Stomach (tissue), 4 donors: ENCODE data around the gene RAI2.

ENCODE experiments used
- POLR2A ChIP-seq, 4 donors: fragments of 450-650 bp; IDR thresholded peaks; one replicate each; pipeline ENCODE4 v1.6.1; 2016; ENCODE audit warnings: antibody characterized with exemption in 4 of 4, control low read depth in 2 of 4, mild to moderate bottlenecking in 1 of 4, moderate library complexity in 1 of 4
- POLR2AphosphoS5 ChIP-seq, 3 donors: sonication (generic); formaldehyde crosslinking; IDR thresholded peaks; one replicate each; pipeline ENCODE4 v1.6.1; 2016; ENCODE audit warnings: antibody characterized with exemption in 3 of 3
- TF ChIP-seq, protein P1 (sequence below), 7 experiments: fragments of 450-650 bp in 4 of 7; fragments of 200-600 bp in 3 of 7; sonication (generic) in 3 of 7; IDR thresholded peaks; one replicate each; pipeline ENCODE4 v1.5.1; 2016 to 2019; ENCODE audit warnings: antibody characterized with exemption in 7 of 7, control low read depth in 2 of 7, mild to moderate bottlenecking in 1 of 7

DNA sequence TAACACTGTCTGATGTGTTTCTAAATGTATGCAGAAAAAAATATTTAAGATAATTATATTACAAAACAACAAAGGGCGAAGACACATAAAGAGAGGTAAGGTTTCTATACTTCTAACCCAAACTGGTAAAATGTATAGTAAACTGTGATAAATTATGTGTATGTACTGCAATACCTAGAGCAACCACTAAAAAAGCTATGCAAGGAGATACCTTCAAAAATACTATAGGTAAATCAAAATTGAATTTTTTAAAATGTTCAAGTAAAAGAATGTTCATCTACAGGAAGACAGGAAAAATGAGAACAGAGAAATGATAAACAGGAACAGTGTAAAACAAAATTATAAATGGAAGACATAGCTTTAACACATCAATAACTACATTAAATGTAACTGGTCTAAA is 27.3 kb upstream of the RAI2 start:
- TF ChIP-seq POLR2AphosphoS5 (IDR thresholded peaks at IDR 0.05) (no peak), POLR2A (IDR thresholded peaks at IDR 0.05) (no peak)
- TF ChIP-seq, protein P1, sequence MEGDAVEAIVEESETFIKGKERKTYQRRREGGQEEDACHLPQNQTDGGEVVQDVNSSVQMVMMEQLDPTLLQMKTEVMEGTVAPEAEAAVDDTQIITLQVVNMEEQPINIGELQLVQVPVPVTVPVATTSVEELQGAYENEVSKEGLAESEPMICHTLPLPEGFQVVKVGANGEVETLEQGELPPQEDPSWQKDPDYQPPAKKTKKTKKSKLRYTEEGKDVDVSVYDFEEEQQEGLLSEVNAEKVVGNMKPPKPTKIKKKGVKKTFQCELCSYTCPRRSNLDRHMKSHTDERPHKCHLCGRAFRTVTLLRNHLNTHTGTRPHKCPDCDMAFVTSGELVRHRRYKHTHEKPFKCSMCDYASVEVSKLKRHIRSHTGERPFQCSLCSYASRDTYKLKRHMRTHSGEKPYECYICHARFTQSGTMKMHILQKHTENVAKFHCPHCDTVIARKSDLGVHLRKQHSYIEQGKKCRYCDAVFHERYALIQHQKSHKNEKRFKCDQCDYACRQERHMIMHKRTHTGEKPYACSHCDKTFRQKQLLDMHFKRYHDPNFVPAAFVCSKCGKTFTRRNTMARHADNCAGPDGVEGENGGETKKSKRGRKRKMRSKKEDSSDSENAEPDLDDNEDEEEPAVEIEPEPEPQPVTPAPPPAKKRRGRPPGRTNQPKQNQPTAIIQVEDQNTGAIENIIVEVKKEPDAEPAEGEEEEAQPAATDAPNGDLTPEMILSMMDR (IDR thresholded peaks at IDR 0.05): no peak
